VCaP (cell line): ENCODE data around the gene VIM.
A peak's percentile ranks its signal among the peaks of the same experiment; 100 is the strongest.

Experiments used
- H3K27ac ChIP-seq: fragments of 450-650 bp; 2 replicates; pipeline ENCODE4 v1.5.1; 2017
- TF ChIP-seq, protein P1 (sequence below): fragments of 450-650 bp; conservative IDR thresholded peaks from 2 replicates; pipeline ENCODE4 v1.5.1; 2017; ENCODE audit warnings: mild to moderate bottlenecking, moderate library complexity

The VIM gene

DNA sequence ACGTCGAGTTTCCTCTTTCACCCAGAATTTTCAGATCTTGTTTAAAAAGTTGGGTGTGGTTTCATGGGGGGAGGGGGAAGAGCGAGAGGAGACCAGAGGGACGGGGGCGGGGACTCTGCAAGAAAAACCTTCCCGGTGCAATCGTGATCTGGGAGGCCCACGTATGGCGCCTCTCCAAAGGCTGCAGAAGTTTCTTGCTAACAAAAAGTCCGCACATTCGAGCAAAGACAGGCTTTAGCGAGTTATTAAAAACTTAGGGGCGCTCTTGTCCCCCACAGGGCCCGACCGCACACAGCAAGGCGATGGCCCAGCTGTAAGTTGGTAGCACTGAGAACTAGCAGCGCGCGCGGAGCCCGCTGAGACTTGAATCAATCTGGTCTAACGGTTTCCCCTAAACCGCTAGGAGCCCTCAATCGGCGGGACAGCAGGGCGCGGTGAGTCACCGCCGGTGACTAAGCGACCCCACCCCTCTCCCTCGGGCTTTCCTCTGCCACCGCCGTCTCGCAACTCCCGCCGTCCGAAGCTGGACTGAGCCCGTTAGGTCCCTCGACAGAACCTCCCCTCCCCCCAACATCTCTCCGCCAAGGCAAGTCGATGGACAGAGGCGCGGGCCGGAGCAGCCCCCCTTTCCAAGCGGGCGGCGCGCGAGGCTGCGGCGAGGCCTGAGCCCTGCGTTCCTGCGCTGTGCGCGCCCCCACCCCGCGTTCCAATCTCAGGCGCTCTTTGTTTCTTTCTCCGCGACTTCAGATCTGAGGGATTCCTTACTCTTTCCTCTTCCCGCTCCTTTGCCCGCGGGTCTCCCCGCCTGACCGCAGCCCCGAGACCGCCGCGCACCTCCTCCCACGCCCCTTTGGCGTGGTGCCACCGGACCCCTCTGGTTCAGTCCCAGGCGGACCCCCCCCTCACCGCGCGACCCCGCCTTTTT lies at the start of gene VIM:
Gene VIM, plus strand, starts transcription at position 151 of the 925 bp plus-strand sequence. CDS start 1,182 bp downstream, outside the sequence.
- H3K27ac ChIP-seq, result no peak within 1 kb of the TSS
- TF ChIP-seq, protein P1, sequence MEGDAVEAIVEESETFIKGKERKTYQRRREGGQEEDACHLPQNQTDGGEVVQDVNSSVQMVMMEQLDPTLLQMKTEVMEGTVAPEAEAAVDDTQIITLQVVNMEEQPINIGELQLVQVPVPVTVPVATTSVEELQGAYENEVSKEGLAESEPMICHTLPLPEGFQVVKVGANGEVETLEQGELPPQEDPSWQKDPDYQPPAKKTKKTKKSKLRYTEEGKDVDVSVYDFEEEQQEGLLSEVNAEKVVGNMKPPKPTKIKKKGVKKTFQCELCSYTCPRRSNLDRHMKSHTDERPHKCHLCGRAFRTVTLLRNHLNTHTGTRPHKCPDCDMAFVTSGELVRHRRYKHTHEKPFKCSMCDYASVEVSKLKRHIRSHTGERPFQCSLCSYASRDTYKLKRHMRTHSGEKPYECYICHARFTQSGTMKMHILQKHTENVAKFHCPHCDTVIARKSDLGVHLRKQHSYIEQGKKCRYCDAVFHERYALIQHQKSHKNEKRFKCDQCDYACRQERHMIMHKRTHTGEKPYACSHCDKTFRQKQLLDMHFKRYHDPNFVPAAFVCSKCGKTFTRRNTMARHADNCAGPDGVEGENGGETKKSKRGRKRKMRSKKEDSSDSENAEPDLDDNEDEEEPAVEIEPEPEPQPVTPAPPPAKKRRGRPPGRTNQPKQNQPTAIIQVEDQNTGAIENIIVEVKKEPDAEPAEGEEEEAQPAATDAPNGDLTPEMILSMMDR, result no peak

DNA sequence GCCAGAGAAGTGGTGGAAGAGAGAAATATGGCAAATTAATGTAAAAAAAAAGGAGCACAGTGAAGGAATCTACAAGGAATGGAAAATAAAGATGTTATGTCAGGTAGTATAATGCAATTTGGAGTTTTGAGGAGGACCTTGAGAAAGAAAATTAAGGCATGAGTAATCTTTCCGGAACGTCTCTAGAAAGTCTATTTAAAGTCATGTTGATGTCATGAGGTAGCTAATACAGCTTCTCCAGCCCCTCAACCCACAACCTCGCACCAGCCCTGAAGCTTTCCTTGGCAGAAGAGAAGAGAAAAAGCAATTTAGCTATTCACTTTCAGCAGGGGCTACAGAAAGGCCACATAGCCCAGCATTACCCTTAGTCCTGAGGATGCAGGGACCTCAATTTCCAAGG lies 49.0 kb upstream of the VIM start:
- TF ChIP-seq, protein P1, result no peak
- no peak overlapping the region for H3K27ac ChIP-seq

DNA sequence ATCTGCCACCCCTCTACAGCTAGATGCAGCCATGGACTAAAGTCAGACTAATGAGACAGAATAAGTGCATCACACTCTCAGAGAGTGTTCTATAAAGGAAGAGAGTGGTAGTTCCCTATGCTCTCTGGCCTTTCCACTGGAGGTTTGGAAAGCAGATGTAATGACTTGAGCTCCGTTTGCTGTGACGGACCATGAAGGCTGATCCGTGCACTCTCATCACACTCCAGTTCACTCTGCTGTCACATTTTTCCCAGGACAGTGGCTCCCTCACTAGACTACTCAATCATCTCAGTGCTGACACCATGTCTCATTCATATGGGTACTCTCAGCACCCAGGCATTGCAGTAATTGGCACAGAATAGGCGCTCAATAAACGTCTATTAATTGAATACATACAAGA lies 46.9 kb upstream of the VIM start:
- no peak overlapping the region for H3K27ac ChIP-seq
- TF ChIP-seq, protein P1, result no peak

DNA sequence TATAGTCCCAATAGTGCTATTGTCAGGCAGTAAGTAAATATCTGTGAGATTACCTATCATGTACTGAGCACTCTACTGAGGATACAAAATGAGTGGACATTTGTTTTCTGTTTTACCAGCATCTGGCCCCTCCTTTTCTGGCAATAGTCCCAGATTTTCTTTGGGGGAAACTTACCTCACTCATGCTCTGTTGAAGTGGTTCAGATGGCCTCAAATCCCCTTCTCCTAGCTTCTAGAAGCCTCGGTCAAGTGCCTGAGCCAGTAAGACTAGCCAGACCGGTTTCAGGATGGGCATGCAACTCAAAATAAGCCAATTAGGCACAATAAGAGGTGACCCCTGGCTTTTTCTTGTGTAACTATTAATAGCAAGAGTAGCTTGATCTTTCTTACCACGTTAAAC lies 46.3 kb upstream of the VIM start:
- H3K27ac ChIP-seq, result no peak overlapping the region
- TF ChIP-seq, protein P1, result no peak

DNA sequence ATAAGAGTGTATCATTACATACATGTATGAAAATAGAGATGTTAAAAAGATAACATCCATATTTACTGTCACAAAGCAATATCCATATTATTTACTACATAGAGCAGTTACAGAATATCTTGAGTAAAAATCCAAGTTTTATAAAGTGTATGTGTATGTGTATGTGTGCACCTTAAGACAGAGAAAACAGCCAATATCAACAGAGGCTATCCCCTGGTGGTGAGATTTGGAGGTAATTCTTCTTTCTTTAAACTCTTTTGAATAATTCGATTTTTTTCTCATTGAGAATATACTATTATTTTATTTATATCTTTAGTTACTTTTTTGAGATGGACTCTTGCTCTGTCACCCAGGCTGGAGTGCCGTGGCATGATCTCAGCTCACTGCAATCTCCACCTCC lies 44.9 kb upstream of the VIM start:
- TF ChIP-seq, protein P1, result no peak; the same call in 1 of the 2 replicates
- H3K27ac ChIP-seq, result no peak overlapping the region

DNA sequence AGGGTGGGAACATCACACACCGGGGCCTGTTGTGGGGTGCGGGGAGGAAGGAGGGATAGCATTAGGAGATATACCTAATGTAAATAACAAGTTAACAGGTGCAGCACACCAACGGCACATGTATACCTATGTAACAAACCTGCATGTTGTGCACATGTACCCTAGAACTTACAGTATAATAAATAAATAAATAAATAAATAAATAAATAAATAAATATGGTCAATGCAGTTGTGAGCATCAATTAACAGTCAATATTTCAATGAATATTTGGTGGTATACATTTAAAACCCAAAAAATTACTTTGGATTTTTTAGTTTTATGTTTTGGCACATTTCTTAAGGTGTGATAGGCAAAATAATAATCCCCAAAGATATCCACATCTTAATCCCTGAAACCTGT lies 42.2 kb upstream of the VIM start:
- H3K27ac ChIP-seq, result no peak overlapping the region
- TF ChIP-seq, protein P1, result no peak

DNA sequence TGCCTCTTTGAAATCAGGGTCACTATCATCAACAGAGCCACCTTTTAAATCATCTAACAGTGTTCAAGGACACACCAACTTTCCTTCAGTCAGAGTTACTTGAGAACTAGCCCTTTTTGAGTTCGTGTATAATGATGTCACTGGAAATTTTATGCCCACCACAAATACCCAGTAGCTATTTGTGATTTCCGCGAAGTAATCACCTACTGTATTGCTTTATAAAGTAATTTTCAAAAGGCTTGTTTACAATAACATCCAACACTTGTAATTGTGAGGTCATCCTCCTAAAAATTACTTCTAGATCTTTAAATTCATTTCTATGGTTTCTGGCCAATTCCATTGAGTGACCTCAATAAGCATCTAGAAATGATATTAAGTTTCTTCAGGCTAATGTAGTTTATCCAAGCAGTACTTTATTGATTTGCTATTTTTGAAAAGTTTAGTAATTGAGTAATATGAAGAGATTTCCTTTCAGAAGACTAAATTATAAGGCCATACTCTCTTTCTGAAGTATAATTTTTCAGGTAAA lies 39.3 kb upstream of the VIM start:
- TF ChIP-seq, protein P1, result no peak
- peak overlapping the region; percentile 51 for H3K27ac ChIP-seq
